CD8-positive, alpha-beta memory T cell (primary cell): Measurements from ENCODE around the gene MYBPHL. TPM values are rescaled to one million over a fixed set of nuclear protein-coding genes. Genes with fewer than 3 reads are reported as not detected.

ENCODE experiments used
- CTCF ChIA-PET: fragments of 350-600 bp; sonication (Branson Sonifier 250); formaldehyde crosslinking; loops from one replicate; lab custom pipeline; 2021; ENCODE audit warnings: antibody characterized with exemption; lab: Charles Lee
- POLR2A ChIA-PET: fragments of 350-600 bp; sonication (Branson Sonifier 250); formaldehyde crosslinking; loops from one replicate; lab custom pipeline; 2021; ENCODE audit warnings: antibody characterized with exemption; lab: Charles Lee
- DNase-seq, 5 donors: peaks; one replicate each; pipeline versions ENCODE4 v3.0.0 to v3.0.0-alpha.2; 2020 to 2022; ENCODE audit warnings: mixed read lengths in 1 of 5
- H3K27ac ChIP-seq: one replicate; pipeline ENCODE4 v1.7.0; 2013; ENCODE audit warnings: low read depth, mild to moderate bottlenecking, low read length, moderate library complexity
- H3K27me3 ChIP-seq: 2 replicates; pipeline ENCODE4 v1.7.0; 2013; ENCODE audit warnings: low read length, mild to moderate bottlenecking; ENCODE audit not compliant: insufficient read depth, poor library complexity, severe bottlenecking
- H3K36me3 ChIP-seq: 2 replicates; pipeline ENCODE4 v1.7.0; 2013; ENCODE audit warnings: mild to moderate bottlenecking, low read length, moderate library complexity; ENCODE audit not compliant: insufficient read depth
- H3K4me1 ChIP-seq: 2 replicates; pipeline ENCODE4 v1.7.0; 2013; ENCODE audit warnings: mild to moderate bottlenecking, low read length, moderate library complexity; ENCODE audit not compliant: insufficient read depth
- H3K4me3 ChIP-seq: 2 replicates; pipeline ENCODE4 v1.7.0; 2013; ENCODE audit warnings: mild to moderate bottlenecking, low read length
- H3K9me3 ChIP-seq: 2 replicates; pipeline ENCODE4 v1.7.0; 2013; ENCODE audit warnings: mild to moderate bottlenecking, low read length
- H3K27ac Mint-ChIP-seq, 8 donors: one replicate each; pipeline ENCODE4 v1.8.0; 2020 to 2021; ENCODE audit warnings: mixed read lengths in 8 of 8, mild to moderate bottlenecking in 6 of 8, inconsistent platforms in 3 of 8, moderate library complexity in 3 of 8
- H3K27me3 Mint-ChIP-seq, 2 donors: one replicate each; pipeline ENCODE4 v1.8.0; 2020 to 2021; ENCODE audit warnings: mixed read lengths in 2 of 2, mild to moderate bottlenecking in 1 of 2, moderate library complexity in 1 of 2
- H3K36me3 Mint-ChIP-seq, 3 donors: one replicate each; pipeline ENCODE4 v1.8.0; 2020 to 2021; ENCODE audit warnings: mixed read lengths in 3 of 3, inconsistent platforms in 1 of 3, mild to moderate bottlenecking in 1 of 3
- H3K4me1 Mint-ChIP-seq, 3 donors: one replicate each; pipeline ENCODE4 v1.8.0; 2020 to 2021; ENCODE audit warnings: mixed read lengths in 3 of 3, inconsistent platforms in 1 of 3, mild to moderate bottlenecking in 1 of 3
- H3K4me3 Mint-ChIP-seq, 7 donors: one replicate each; pipeline ENCODE4 v1.8.0; 2020 to 2021; ENCODE audit warnings: mixed read lengths in 7 of 7, mild to moderate bottlenecking in 6 of 7, moderate library complexity in 4 of 7, inconsistent platforms in 2 of 7
- H3K9me3 Mint-ChIP-seq, 5 donors: one replicate each; pipeline ENCODE4 v1.8.0; 2020 to 2022; ENCODE audit warnings: mixed read lengths in 5 of 5, mild to moderate bottlenecking in 3 of 5, moderate library complexity in 2 of 5, inconsistent platforms in 1 of 5
- polyA plus RNA-seq: library from polyadenylated mRNA; unstranded; fragments of 300-500 nt; fragmentation: Illumina TruSeq; gene quantifications from one replicate; pipeline ENCODE4 v1.2.3, GENCODE V29; 2021
- total RNA-seq, 2 experiments: library from RNA; stranded (reverse); gene quantifications; one replicate each; pipeline ENCODE4 v1.2.3, GENCODE V29; 2021

Gene MYBPHL
- total and polyA plus RNA-seq, 3 experiments from 2014 or later, result not detected

DNA sequence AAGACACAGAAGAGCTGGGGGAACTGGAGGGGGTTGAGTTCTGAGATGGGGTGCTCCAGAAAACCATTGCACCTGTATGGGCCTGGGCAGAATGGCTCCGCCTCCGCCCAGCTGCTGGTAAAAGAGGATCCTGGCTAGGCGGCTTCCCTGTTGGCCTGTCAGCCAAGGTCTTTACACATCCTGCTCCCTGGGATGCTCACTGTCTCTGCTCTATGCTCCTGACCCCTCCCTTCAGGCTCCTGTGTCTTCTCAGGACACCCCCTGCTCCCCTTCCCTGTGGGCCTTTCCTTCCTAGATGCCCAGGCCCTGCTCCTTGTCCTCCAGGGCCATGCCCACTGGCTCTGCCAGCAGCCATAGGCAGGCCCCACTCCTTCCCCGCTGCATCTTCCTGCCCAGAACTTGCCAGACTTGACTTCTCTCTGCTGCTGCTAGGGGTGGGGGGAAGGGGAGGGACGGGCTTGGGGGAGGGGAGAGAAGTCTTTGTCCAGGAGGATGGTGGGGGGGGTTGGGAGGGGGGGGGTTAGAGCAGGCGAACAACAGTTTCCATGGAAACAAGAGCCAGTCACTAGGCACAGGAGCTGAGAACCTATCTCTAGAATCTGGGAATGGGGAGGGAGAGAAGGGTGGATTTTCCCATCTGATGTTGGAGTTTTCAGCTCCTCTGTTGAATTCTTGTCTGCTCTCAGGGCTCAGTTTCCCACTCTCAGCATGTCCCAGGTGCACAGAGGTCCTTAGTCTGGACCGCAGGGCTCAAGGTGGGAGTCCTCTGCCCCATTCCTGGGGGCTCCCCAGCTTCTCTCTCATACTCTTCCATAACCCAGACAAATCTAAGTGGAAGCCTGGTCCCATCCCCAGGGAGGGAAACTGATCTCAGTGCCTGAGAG is 46.9 kb downstream of the MYBPHL start:
- H3K9me3 ChIP-seq, result no peaks in the 10 kb centered on the region
- H3K36me3 ChIP-seq, result no peaks in the 10 kb centered on the region
- no peak for DNase-seq
- H3K4me1 ChIP-seq, result no peaks in the 10 kb centered on the region
- Mint-ChIP-seq H3K27me3 (no peaks in the 10 kb centered on the region), H3K27ac (peak overlapping the region in 1 of 8 donors; percentile 47), H3K4me1 (peaks cover 0 to 10% (median 2%) of the 10 kb centered on the region in 3 donors), H3K4me3 (no peak overlapping the region), H3K36me3 (peaks cover 0 to 2% (median 0%) of the 10 kb centered on the region in 3 donors), H3K9me3 (no peaks in the 10 kb centered on the region)
- no peak overlapping the region for H3K4me3 ChIP-seq
- CTCF ChIA-PET, result no interaction called here
- no peaks in the 10 kb centered on the region for H3K27me3 ChIP-seq
- no peak overlapping the region for H3K27ac ChIP-seq
- POLR2A ChIA-PET, result no interaction called here

DNA sequence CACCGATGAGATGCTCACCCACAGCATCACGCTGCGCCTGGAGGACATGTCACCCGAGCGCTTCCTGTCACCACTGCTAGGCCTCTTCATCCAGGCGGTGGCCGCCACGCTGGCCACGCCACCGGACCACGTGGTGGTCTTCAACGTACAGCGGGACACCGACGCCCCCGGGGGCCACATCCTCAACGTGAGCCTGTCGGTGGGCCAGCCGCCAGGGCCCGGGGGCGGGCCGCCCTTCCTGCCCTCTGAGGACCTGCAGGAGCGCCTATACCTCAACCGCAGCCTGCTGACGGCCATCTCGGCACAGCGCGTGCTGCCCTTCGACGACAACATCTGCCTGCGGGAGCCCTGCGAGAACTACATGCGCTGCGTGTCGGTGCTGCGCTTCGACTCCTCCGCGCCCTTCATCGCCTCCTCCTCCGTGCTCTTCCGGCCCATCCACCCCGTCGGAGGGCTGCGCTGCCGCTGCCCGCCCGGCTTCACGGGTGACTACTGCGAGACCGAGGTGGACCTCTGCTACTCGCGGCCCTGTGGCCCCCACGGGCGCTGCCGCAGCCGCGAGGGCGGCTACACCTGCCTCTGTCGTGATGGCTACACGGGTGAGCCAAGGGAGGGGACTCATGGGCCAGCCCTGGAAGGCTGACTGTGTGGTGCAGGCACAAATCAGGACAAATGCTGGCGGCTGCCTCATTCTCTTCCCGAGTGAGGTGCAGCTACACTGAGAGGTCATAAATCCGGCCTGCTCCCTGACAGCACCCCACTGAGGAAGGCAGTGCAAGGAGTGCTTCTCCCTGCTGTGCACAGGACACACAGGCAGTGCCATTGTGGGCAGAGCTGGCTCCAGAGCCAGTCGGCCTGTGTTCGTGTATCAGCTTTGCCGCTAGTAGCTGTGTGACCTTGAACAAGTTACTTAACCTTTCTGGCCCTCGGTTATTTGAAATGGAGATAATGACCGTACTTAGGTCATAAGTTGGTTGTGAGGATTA is 48.0 kb downstream of the MYBPHL start:
- H3K36me3 Mint-ChIP-seq, result peaks cover 0 to 2% (median 0%) of the 10 kb centered on the region in 3 donors
- POLR2A ChIA-PET, result no interaction called here
- H3K4me1 Mint-ChIP-seq, result peaks cover 0 to 14% (median 4%) of the 10 kb centered on the region in 3 donors

DNA sequence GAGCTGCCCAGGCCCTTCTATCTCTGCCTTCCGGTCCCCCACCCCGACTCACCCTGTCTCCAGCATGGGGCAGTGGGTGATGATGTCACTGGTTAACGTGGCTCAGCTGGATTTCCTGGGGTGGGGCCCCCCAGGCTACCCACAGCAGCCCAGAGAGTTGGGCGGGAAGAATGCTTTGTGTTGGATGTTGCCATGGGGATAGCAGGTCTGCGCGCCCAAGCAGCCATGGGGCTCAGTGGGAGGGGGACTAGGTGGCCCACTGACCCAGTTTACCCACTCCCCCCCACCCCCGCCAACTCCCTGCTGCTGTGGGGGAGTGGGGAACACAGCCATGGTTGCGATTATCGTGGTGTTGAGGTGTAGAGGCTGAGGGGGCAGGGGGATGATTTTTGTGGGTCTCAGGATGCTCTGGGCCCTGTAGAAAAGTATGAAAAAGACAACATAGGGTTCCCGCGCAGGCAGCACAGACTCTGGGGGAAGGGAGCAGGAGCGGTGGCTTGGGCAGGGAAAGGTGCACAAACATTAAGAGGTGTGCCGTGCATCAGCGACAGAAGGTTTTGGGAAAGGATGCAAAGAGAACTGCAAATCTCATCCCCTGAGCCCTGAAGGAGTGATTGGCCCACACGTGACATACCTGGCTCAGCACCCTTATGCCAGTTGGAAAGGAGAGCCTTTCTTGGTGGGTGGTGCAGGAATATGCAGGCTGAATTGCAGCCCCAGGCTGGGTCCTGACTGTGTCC is 49.0 kb downstream of the MYBPHL start:
- no peaks in the 10 kb centered on the region for H3K9me3 Mint-ChIP-seq
- CTCF ChIA-PET, result interaction anchor here (1.3 kb wide), 1 partner anchor 275 kb away, joined by 5 read pairs; no protein-coding TSS in a partner anchor
- H3K36me3 Mint-ChIP-seq, result peaks cover 0 to 2% (median 0%) of the 10 kb centered on the region in 3 donors
- POLR2A ChIA-PET, result no interaction called here
- Histone ChIP-seq H3K4me3 (no peak overlapping the region), H3K9me3 (no peaks in the 10 kb centered on the region), H3K36me3 (no peaks in the 10 kb centered on the region), H3K27ac (no peak overlapping the region), H3K27me3 (no peaks in the 10 kb centered on the region), H3K4me1 (no peaks in the 10 kb centered on the region)
- H3K4me1 Mint-ChIP-seq, result peaks cover 0 to 16% (median 3%) of the 10 kb centered on the region in 3 donors
- DNase-seq, result no peak
- H3K27me3 Mint-ChIP-seq, result no peaks in the 10 kb centered on the region
- peak overlapping the region in 1 of 8 donors; percentile 22 for H3K27ac Mint-ChIP-seq
- no peak overlapping the region for H3K4me3 Mint-ChIP-seq

More for the DNA sequence above, 48.0 kb downstream of the MYBPHL start:
- Histone ChIP-seq H3K9me3 (no peaks in the 10 kb centered on the region), H3K4me3 (no peak overlapping the region), H3K4me1 (no peaks in the 10 kb centered on the region), H3K27ac (no peak overlapping the region), H3K27me3 (no peaks in the 10 kb centered on the region), H3K36me3 (no peaks in the 10 kb centered on the region)
- Mint-ChIP-seq H3K27ac (no peak overlapping the region), H3K27me3 (no peaks in the 10 kb centered on the region), H3K4me3 (no peak overlapping the region), H3K9me3 (no peaks in the 10 kb centered on the region)
- no peak for DNase-seq
- CTCF ChIA-PET, result no interaction called here

DNA sequence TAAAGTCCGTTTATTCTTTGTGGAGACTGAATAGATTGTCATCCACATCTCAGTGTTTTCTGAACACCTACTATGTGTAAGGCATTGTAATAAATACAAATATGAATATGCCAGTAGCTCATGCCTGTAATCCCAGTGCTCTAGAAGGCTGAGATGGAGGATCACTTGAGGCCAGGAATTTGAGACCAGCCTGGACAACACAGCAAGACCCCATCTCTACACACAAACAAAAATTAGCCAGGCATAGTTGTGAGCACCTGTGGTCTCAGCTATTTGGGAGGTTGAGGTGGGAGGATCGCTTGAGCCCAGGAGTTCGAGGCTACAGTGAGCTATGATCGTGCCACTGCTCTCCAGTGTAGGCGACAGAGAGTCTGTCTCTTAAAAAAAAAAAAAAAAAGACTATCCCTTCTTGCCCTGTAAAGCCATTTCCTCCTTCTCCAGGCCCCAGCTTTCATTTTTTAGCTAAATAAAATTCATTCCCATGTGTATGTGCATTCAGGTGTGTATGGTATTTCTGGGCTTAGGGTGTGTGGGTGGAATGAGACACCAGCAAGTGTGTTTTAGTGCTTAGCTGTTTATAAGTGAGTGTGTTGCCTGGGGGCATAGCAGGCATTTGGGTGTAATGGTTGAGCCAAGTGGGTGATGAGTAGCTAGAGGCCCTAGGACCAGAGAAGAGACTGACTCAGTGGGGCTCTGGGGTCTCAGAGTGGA is 49.7 kb downstream of the MYBPHL start:
- H3K4me1 ChIP-seq, result no peaks in the 10 kb centered on the region
- Mint-ChIP-seq H3K4me3 (peak overlapping the region in 1 of 7 donors; percentile 34), H3K4me1 (peaks cover 0 to 23% (median 6%) of the 10 kb centered on the region in 3 donors), H3K36me3 (peaks cover 0 to 2% (median 0%) of the 10 kb centered on the region in 3 donors), H3K9me3 (no peaks in the 10 kb centered on the region), H3K27ac (peak overlapping the region in 1 of 8 donors; percentile 37), H3K27me3 (no peaks in the 10 kb centered on the region)
- H3K36me3 ChIP-seq, result no peaks in the 10 kb centered on the region
- no peak for DNase-seq
- H3K4me3 ChIP-seq, result no peak overlapping the region
- ChIA-PET POLR2A (no interaction called here), CTCF (interaction anchor here (0.7 to 1.3 kb wide), 2 partner anchors 276 to 297 kb away, joined by 3 to 5 read pairs; no protein-coding TSS in a partner anchor)
- H3K27ac ChIP-seq, result no peak overlapping the region
- no peaks in the 10 kb centered on the region for H3K9me3 ChIP-seq
- H3K27me3 ChIP-seq, result no peaks in the 10 kb centered on the region

DNA sequence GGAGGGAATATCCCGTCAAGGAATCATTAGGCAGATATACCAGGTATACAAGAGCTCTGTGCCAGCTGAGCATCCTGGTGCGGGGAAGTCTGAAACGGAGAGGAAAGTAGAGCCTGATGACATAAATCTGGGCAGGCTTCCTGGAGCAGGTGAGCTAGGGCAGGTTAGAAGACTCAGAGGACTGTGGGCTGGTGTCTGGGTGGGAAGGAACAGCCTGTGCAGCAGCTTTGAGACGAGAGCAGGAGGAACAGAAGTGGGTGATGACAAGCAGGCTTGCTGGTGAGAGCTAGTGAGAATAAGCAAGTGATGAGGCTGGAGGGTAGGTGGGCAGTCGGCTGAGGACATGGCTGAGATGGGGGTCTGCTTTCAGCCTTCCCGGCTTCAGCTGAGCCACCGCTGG is 50.7 kb downstream of the MYBPHL start:
- Mint-ChIP-seq H3K27ac (no peak overlapping the region), H3K36me3 (peaks cover 0 to 2% (median 0%) of the 10 kb centered on the region in 3 donors), H3K27me3 (no peaks in the 10 kb centered on the region), H3K4me1 (peaks cover 0 to 29% (median 6%) of the 10 kb centered on the region in 3 donors), H3K4me3 (peak overlapping the region in 1 of 7 donors; percentile 84), H3K9me3 (no peaks in the 10 kb centered on the region)
- DNase-seq, result no peak
- Histone ChIP-seq H3K36me3 (no peaks in the 10 kb centered on the region), H3K4me3 (no peak overlapping the region), H3K9me3 (no peaks in the 10 kb centered on the region), H3K27me3 (no peaks in the 10 kb centered on the region), H3K4me1 (no peaks in the 10 kb centered on the region), H3K27ac (no peak overlapping the region)
- POLR2A ChIA-PET, result no interaction called here
- CTCF ChIA-PET, result interaction anchor here (0.6 kb wide), 1 partner anchor 10 kb away, joined by 3 read pairs; no protein-coding TSS in a partner anchor

DNA sequence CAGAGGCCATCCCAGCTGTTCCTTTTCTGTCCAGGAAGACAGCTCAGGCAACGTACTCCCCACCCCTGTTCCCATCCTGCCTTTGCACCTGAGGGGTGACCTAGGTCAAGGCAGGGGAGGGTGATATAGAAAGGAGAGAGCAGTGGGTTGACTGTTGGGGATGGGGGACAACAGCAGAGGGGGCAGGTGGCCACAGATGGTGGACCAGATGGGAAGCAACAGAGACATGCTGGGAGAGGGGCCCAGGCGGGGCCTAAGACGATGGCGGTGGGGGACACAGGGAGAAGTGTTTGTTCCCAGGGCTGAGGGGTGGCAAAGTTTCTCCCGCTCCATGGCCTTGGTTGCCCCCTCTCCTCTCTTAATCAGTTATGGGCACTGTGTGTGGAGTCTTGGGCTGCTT is 51.1 kb downstream of the MYBPHL start:
- ChIA-PET CTCF (interaction anchor here (0.6 kb wide), 1 partner anchor 10 kb away, joined by 3 read pairs; no protein-coding TSS in a partner anchor), POLR2A (no interaction called here)
- Mint-ChIP-seq H3K9me3 (no peaks in the 10 kb centered on the region), H3K4me3 (no peak overlapping the region), H3K36me3 (peaks cover 0 to 2% (median 0%) of the 10 kb centered on the region in 3 donors), H3K27me3 (no peaks in the 10 kb centered on the region), H3K27ac (no peak overlapping the region), H3K4me1 (peaks cover 0 to 33% (median 6%) of the 10 kb centered on the region in 3 donors)
- Histone ChIP-seq H3K9me3 (no peaks in the 10 kb centered on the region), H3K4me1 (no peaks in the 10 kb centered on the region), H3K36me3 (no peaks in the 10 kb centered on the region), H3K4me3 (no peak overlapping the region), H3K27me3 (no peaks in the 10 kb centered on the region), H3K27ac (peak overlapping the region; percentile 38)
- DNase-seq, result no peak
